GM12874 (cell line): ENCODE measurements around the gene PSMB11.
A peak's percentile ranks its signal among the peaks of the same experiment; 100 is the strongest.

Source experiments
- CTCF ChIP-seq: IDR thresholded peaks from 2 replicates; pipeline ENCODE4 v1.5.1; 2011; ENCODE audit warnings: low read depth, mild to moderate bottlenecking, control low read depth, low read length, moderate library complexity; ENCODE audit not compliant: insufficient read depth

The PSMB11 gene, protein sequence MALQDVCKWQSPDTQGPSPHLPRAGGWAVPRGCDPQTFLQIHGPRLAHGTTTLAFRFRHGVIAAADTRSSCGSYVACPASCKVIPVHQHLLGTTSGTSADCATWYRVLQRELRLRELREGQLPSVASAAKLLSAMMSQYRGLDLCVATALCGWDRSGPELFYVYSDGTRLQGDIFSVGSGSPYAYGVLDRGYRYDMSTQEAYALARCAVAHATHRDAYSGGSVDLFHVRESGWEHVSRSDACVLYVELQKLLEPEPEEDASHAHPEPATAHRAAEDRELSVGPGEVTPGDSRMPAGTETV

DNA sequence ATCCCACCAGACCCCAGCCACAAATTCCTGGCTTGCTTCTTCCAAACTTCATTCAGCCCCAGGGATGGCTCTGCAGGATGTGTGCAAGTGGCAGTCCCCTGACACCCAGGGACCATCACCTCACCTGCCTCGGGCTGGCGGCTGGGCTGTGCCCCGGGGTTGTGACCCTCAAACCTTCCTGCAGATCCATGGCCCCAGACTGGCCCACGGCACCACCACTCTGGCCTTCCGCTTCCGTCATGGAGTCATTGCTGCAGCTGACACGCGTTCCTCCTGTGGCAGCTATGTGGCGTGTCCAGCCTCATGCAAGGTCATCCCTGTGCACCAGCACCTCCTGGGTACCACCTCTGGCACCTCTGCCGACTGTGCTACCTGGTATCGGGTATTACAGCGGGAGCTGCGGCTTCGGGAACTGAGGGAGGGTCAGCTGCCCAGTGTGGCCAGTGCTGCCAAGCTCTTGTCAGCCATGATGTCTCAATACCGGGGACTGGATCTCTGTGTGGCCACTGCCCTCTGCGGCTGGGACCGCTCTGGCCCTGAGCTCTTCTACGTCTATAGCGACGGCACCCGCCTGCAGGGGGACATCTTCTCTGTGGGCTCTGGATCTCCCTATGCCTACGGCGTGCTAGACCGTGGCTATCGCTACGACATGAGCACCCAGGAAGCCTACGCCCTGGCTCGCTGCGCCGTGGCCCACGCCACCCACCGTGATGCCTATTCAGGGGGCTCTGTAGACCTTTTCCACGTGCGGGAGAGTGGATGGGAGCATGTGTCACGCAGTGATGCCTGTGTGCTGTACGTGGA is at the start of gene PSMB11:
PSMB11 (plus strand) TSS at position 51 of the 804 bp plus-strand sequence; CDS start at position 65, 14 bp downstream.
- no peak for TF ChIP-seq CTCF

DNA sequence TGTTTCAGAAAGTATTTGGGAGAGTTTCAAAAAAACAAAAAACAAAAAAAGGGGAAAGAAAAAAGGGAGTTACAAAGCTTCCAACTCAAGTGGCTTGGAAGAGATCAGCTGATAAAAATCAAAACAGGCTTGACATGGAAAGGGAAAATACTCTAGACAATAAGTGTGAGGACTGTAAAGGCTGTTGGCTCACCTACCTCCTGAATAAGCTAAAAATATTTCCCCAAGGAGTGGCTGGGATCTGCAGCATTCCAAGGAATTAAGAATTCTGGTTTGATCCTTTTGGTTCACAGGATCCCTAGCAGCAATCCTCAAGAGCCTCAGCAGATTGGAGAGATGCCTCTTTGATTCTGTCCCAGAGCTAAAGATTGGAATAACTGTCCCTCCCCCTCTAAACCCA is 48.5 kb upstream of the PSMB11 start:
- no peak for TF ChIP-seq CTCF

- peak; percentile 64 for TF ChIP-seq CTCF
Measured at GRCh38 chr14:22994762-22995275, 47.2 kb upstream of the PSMB11 start.

GRCh38 chr14:22995889-22996625 is 46.0 kb upstream of the PSMB11 start:
- TF ChIP-seq CTCF, result no peak

- TF ChIP-seq CTCF, result no peak
Measured at GRCh38 chr14:22996768-22997654, 45.0 kb upstream of the PSMB11 start.

- TF ChIP-seq CTCF, result no peak
Measured at GRCh38 chr14:22997676-22998323, 44.2 kb upstream of the PSMB11 start.
